Esophagus muscularis mucosa (tissue), 4 donors: Measurements from ENCODE around the gene GPR78. TPM values are rescaled to one million over a fixed set of nuclear protein-coding genes. Genes with fewer than 3 reads are reported as not detected.

ENCODE experiments used
- DNase-seq: peaks from one replicate; pipeline ENCODE4 v3.0.0-alpha.2; 2017; ENCODE audit errors: extremely low spot score
- H3K27ac ChIP-seq, 4 donors: fragments of 200-600 bp; sonication (generic); replicated peaks in 1 of 4; 1 replicate in 3 of 4; 2 replicates in 1 of 4; pipeline ENCODE4 v1.5.1; 2016 to 2019; ENCODE audit warnings: mild to moderate bottlenecking in 1 of 4
- H3K27me3 ChIP-seq, 4 donors: fragments of 200-600 bp; sonication (generic); one replicate each; pipeline versions ENCODE4 v1.5.1 to v1.6.0; 2016 to 2019
- H3K36me3 ChIP-seq, 4 donors: fragments of 200-600 bp; sonication (generic); one replicate each; pipeline ENCODE4 v1.5.1; 2016 to 2019
- H3K4me1 ChIP-seq, 4 donors: fragments of 200-600 bp; sonication (generic); one replicate each; pipeline ENCODE4 v1.5.1; 2016 to 2019
- H3K4me3 ChIP-seq, 4 donors: fragments of 200-600 bp; sonication (generic); 1 replicate in 2 of 4; 2 replicates in 2 of 4; pipeline ENCODE4 v1.5.1; 2016 to 2019; ENCODE audit warnings: mild to moderate bottlenecking in 4 of 4, moderate library complexity in 1 of 4
- H3K9me3 ChIP-seq, 4 donors: fragments of 200-600 bp; sonication (generic); 1 replicate in 3 of 4; 2 replicates in 1 of 4; pipeline ENCODE4 v1.5.1; 2016 to 2019
- EP300 ChIP-seq: sonication (generic); formaldehyde crosslinking; IDR thresholded peaks from one replicate; pipeline ENCODE4 v1.6.1; 2017; ENCODE audit warnings: antibody characterized with exemption
- POLR2A ChIP-seq: fragments of 450-650 bp; IDR thresholded peaks from one replicate; pipeline ENCODE4 v1.6.1; 2017; ENCODE audit warnings: antibody characterized with exemption, moderate library complexity, mild to moderate bottlenecking, low read depth
- POLR2AphosphoS5 ChIP-seq, 2 donors: sonication (generic); formaldehyde crosslinking; IDR thresholded peaks; one replicate each; pipeline ENCODE4 v1.6.1; 2017; ENCODE audit warnings: antibody characterized with exemption in 2 of 2
- WGBS: methylation state at CpG from one replicate; pipeline ENCODE4 v1.1.5; 2018; 5-methylcytosine and 5-hydroxymethylcytosine counted together
- intact Hi-C: fragments of 100-400 bp; cut with DNase I; formaldehyde crosslinking; loops from one replicate; pipeline ENCODE4 v1.15.1; 2023
- total RNA-seq, 4 donors: library from RNA; depleted of rRNA; stranded (reverse); fragments of >200 nt; gene quantifications; one replicate each; pipeline versions ENCODE4 v1.1.0 to v1.2.1, GENCODE V29; 2016
- TF ChIP-seq, protein P1 (sequence below), 3 experiments: fragments of 200-600 bp in 2 of 3; fragments of 450-650 bp in 1 of 3; sonication (generic) in 2 of 3; IDR thresholded peaks; one replicate each; pipeline ENCODE4 v1.5.1; 2017 to 2019; ENCODE audit warnings: antibody characterized with exemption in 3 of 3, mild to moderate bottlenecking in 2 of 3, moderate library complexity in 1 of 3

Gene GPR78
- total RNA-seq, 4 donors from 2014 or later, result not detected

DNA sequence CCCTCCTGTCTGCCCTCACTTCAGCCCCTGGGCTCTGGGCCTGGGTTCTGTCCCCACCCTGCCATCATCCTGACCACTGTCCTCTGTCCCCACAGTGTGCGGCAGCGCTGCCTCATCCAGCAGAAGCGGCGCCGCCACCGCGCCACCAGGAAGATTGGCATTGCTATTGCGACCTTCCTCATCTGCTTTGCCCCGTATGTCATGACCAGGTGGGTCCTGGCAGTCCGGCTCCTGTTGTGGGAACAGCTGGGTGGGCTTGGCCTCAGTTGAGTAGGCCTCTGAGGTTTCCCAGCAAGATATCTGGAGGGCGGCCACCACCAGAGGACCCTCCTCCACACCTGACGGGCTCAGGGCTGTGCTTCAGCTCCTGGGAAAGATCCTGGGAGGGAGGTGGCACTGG lies 2.2 kb downstream of the GPR78 start:
- DNase-seq, result no peak
- Histone ChIP-seq H3K4me3 (no peak overlapping the region), H3K4me1 (peaks cover 0 to 10% (median 3%) of the 10 kb centered on the region in 4 donors), H3K27me3 (peaks cover 0 to 97% (median 15%) of the 10 kb centered on the region in 4 donors), H3K36me3 (no peaks in the 10 kb centered on the region), H3K9me3 (no peaks in the 10 kb centered on the region), H3K27ac (no peak overlapping the region)
- TF ChIP-seq POLR2A (no peak), EP300 (no peak), POLR2AphosphoS5 (IDR thresholded peaks at IDR 0.05) (no peak)
- TF ChIP-seq, protein P1, sequence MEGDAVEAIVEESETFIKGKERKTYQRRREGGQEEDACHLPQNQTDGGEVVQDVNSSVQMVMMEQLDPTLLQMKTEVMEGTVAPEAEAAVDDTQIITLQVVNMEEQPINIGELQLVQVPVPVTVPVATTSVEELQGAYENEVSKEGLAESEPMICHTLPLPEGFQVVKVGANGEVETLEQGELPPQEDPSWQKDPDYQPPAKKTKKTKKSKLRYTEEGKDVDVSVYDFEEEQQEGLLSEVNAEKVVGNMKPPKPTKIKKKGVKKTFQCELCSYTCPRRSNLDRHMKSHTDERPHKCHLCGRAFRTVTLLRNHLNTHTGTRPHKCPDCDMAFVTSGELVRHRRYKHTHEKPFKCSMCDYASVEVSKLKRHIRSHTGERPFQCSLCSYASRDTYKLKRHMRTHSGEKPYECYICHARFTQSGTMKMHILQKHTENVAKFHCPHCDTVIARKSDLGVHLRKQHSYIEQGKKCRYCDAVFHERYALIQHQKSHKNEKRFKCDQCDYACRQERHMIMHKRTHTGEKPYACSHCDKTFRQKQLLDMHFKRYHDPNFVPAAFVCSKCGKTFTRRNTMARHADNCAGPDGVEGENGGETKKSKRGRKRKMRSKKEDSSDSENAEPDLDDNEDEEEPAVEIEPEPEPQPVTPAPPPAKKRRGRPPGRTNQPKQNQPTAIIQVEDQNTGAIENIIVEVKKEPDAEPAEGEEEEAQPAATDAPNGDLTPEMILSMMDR (IDR thresholded peaks at IDR 0.05), result no peak
- intact Hi-C loops, result no loop called here
- 93% methylated on average over 12 of the region's 12 CpGs for WGBS

DNA sequence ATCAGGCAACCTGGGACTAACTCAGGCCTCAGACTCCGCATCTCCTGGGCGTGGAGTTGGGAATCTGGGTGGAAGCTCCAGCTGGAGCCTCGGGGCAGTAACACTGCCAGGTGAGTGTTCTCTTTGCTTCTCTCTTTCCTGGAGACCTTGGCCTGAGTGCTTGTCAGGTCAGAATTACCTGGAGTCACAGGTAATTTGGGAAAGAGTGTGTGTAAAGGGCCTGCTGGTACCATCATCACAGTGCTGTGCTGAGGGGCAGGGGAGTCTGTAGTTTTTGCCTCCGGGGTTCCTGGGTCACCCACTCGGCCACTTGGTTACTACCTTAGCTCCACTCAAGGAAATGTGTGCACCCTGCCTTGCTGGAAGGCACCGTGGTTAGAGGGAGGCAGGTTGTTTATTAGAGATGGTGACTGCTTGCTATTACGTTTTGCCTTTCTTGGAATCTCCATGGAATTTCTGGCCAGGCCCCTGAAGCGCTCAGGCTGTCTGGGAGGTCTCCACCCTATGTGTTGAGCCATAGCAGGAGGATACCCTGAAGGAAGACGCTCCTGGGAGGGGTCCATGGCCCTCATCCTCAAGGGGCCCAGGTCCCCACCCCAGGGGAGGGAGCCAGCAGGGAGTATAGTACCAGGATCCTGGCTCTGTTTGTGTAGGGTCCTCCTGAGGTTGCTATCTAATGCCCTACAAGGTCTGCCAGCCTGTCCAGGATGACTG lies 2.9 kb downstream of the GPR78 start:
- DNase-seq, result no peak
- intact Hi-C loops, result no loop called here
- Histone ChIP-seq H3K27me3 (peaks cover 0 to 97% (median 15%) of the 10 kb centered on the region in 4 donors), H3K36me3 (no peaks in the 10 kb centered on the region), H3K9me3 (no peaks in the 10 kb centered on the region), H3K4me3 (no peak overlapping the region), H3K4me1 (peaks cover 0 to 10% (median 3%) of the 10 kb centered on the region in 4 donors), H3K27ac (no peak overlapping the region)
- TF ChIP-seq POLR2AphosphoS5 (IDR thresholded peaks at IDR 0.05) (no peak), POLR2A (no peak), EP300 (no peak)
- TF ChIP-seq, protein P1 (IDR thresholded peaks at IDR 0.05), result no peak
- 58% methylated on average over 8 of the region's 9 CpGs for WGBS

DNA sequence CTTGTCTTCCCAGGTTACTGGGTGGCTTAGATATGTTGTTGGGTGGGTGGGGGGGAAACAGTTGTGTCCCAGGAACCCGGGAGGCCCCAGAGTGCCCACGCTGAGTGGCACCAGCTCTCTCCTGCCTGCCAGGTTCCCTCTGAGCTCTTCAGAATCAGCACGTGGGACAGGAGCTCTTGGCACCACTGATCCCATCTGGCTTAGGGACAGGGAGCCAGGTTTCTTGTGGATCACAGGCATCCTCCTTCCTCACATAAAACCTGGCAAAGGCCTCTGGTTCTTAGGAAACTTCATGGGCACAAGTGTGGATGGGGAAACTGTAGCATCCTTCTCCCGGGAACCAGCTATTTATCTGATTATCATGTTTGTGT lies 3.4 kb downstream of the GPR78 start:
- Histone ChIP-seq H3K4me3 (no peak overlapping the region), H3K27me3 (peaks cover 0 to 99% (median 14%) of the 10 kb centered on the region in 4 donors), H3K36me3 (no peaks in the 10 kb centered on the region), H3K27ac (no peak overlapping the region), H3K4me1 (peaks cover 0 to 10% (median 3%) of the 10 kb centered on the region in 4 donors), H3K9me3 (no peaks in the 10 kb centered on the region)
- no peak for DNase-seq
- 84% methylated on average over 2 of the region's 4 CpGs for WGBS
- TF ChIP-seq EP300, result no peak
- intact Hi-C loops, result no loop called here

DNA sequence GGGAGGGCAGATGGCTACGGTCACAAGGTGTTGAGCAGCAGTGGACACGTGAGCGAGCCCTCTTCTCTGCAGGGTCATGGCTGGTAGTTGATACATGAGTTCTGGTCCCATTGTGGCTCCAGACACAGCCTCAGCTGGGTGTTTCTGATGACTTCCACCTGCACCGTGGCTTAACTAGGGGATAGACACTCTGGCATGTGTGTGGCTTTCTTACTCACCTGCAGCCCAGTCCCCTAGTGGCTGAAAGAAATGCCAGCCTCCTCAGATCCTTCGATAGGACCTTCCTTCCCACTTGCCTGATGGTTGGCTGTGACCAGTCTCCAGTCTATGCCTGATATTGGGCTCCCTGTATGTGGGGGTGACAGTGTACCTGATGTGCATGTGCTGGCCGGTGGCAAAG lies 5.0 kb downstream of the GPR78 start:
- intact Hi-C loops, result no loop called here
- Histone ChIP-seq H3K36me3 (no peaks in the 10 kb centered on the region), H3K4me3 (no peak overlapping the region), H3K9me3 (no peaks in the 10 kb centered on the region), H3K27me3 (peaks cover 0 to 96% (median 13%) of the 10 kb centered on the region in 4 donors), H3K4me1 (peaks cover 0 to 9% (median 3%) of the 10 kb centered on the region in 4 donors), H3K27ac (no peak overlapping the region)
- TF ChIP-seq POLR2A, result no peak
- no peak for TF ChIP-seq EP300
- TF ChIP-seq, protein P1 (IDR thresholded peaks at IDR 0.05), result no peak
- TF ChIP-seq POLR2AphosphoS5 (IDR thresholded peaks at IDR 0.05), result no peak
- DNase-seq, result no peak
- 17% methylated on average over 3 of the region's 6 CpGs for WGBS

DNA sequence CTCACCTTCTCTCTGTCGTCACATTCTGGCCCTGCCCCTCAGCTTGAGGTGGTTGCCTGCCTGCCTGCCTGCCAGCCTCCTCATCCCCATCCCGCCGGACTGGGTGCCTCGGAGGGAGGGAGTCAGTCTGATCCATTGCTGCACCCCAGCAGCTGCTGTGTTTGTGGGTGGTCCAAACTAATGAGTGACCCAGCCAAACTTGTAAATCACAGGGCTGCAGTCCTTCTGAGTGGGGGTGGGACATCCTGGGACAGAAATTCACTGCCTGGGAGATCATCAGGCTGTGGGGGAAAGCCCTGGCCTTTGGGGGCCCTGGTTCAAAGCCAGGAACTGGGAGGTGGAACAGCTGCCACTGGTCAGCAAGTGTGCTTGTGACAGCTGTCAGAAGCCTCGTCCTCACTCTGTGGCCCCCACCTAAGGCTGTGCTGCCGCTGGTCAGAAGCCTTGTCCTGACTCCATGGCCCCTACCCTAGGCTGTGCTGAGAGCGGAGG lies 5.6 kb downstream of the GPR78 start:
- no peak for DNase-seq

More for the DNA sequence above, 5.6 kb downstream of the GPR78 start:
- H3K36me3 ChIP-seq, result no peaks in the 10 kb centered on the region
- WGBS, result 15% methylated on average over 4 of the region's 7 CpGs
- H3K4me1 ChIP-seq, result peaks cover 0 to 3% (median under 1%) of the 10 kb centered on the region in 4 donors
- H3K9me3 ChIP-seq, result no peaks in the 10 kb centered on the region
- no peak overlapping the region for H3K27ac ChIP-seq
- peaks cover 0 to 96% (median 10%) of the 10 kb centered on the region in 4 donors for H3K27me3 ChIP-seq
- no peak overlapping the region for H3K4me3 ChIP-seq
- intact Hi-C loops, result no loop called here
- TF ChIP-seq EP300 (no peak), POLR2A (no peak), POLR2AphosphoS5 (IDR thresholded peaks at IDR 0.05) (no peak)
- TF ChIP-seq, protein P1 (IDR thresholded peaks at IDR 0.05), result no peak
